ENCODE measurements around the gene MAGED4. TPM values are rescaled to one million over a fixed set of nuclear protein-coding genes. Genes with fewer than 3 reads are reported as not detected.

MAGED4 gene
- total and polyA plus RNA-seq, 2 experiments from 2014 or later, result 19.8 to 19.9 TPM

GRCh38 chrX:52216541-52216940 is 31.9 kb downstream of the MAGED4 start:
- Histone ChIP-seq H3K4me3 (no peak overlapping the region), H3K27ac (no peak overlapping the region), H3K36me3 (ENCODE audit: low read depth) (no peaks in the 10 kb centered on the region), H3K4me2 (ENCODE audit: unreplicated experiment) (no peak overlapping the region), H3K79me2 (ENCODE audit: insufficient read depth) (no peaks in the 10 kb centered on the region), H4K20me1 (ENCODE audit: insufficient read depth) (no peaks in the 10 kb centered on the region), H3F3A (ENCODE audit: insufficient read depth) (no peaks in the 10 kb centered on the region), H2AFZ (no peak overlapping the region), H3K9me3 (ENCODE audit: low read depth) (no peaks in the 10 kb centered on the region), H3K9me2 (ENCODE audit: insufficient read depth) (no peaks in the 10 kb centered on the region), H3K9ac (no peak overlapping the region), H3K4me1 (ENCODE audit: insufficient read depth) (no peaks in the 10 kb centered on the region), H3K27me3 (replicated peaks; ENCODE audit: insufficient read depth) (no peaks in the 10 kb centered on the region)
- TF ChIP-seq EZH2 (IDR thresholded peaks at IDR 0.05; ENCODE audit: insufficient read depth, poor library complexity, severe bottlenecking) (no peak), EZH2phosphoT487 (IDR thresholded peaks at IDR 0.05; ENCODE audit: insufficient read depth, low read depth) (no peak)
- 0 to 5% methylated on average over 3 of the region's 3 CpGs for WGBS, 2 experiments (ENCODE audit: low coverage in 1 of 2, low lambda C conversion rate in 2 of 2, missing lambda C conversion rate in 2 of 2)
- in situ Hi-C loops (cut with MboI), result no loop called here
- DNase-seq, result no peak

- Histone ChIP-seq H3K4me3 (no peak overlapping the region), H3K4me2 (ENCODE audit: unreplicated experiment) (no peak overlapping the region), H3K36me3 (ENCODE audit: low read depth) (no peaks in the 10 kb centered on the region), H3K9me2 (ENCODE audit: insufficient read depth) (no peaks in the 10 kb centered on the region), H3F3A (ENCODE audit: insufficient read depth) (no peaks in the 10 kb centered on the region), H3K9ac (no peak overlapping the region), H3K9me3 (ENCODE audit: low read depth) (no peaks in the 10 kb centered on the region), H4K20me1 (ENCODE audit: insufficient read depth) (no peaks in the 10 kb centered on the region), H3K27me3 (replicated peaks; ENCODE audit: insufficient read depth) (no peaks in the 10 kb centered on the region), H3K27ac (no peak overlapping the region), H2AFZ (no peak overlapping the region), H3K79me2 (ENCODE audit: insufficient read depth) (no peaks in the 10 kb centered on the region), H3K4me1 (ENCODE audit: insufficient read depth) (no peaks in the 10 kb centered on the region)
- TF ChIP-seq EZH2 (IDR thresholded peaks at IDR 0.05; ENCODE audit: insufficient read depth, poor library complexity, severe bottlenecking) (no peak), EZH2phosphoT487 (IDR thresholded peaks at IDR 0.05; ENCODE audit: insufficient read depth, low read depth) (no peak)
- in situ Hi-C loops (cut with MboI), result no loop called here
- 7 to 58% methylated on average over 2 of the region's 2 CpGs for WGBS, 2 experiments (ENCODE audit: low coverage in 1 of 2, low lambda C conversion rate in 2 of 2, missing lambda C conversion rate in 2 of 2)
- no peak for DNase-seq
Observed at GRCh38 chrX:52217494-52218160, 32.9 kb downstream of the MAGED4 start.

- no peaks in the 10 kb centered on the region for H3K9me3 ChIP-seq (ENCODE audit: low read depth)
- H3K79me2 ChIP-seq (ENCODE audit: insufficient read depth), result no peaks in the 10 kb centered on the region
- no peak overlapping the region for H2AFZ ChIP-seq
- H3K9ac ChIP-seq, result no peak overlapping the region
- no peaks in the 10 kb centered on the region for H4K20me1 ChIP-seq (ENCODE audit: insufficient read depth)
- TF ChIP-seq EZH2phosphoT487 (IDR thresholded peaks at IDR 0.05; ENCODE audit: insufficient read depth, low read depth) (no peak), EZH2 (IDR thresholded peaks at IDR 0.05; ENCODE audit: insufficient read depth, poor library complexity, severe bottlenecking) (no peak)
- no peaks in the 10 kb centered on the region for H3F3A ChIP-seq (ENCODE audit: insufficient read depth)
- H3K4me3 ChIP-seq, result no peak overlapping the region
- no peak overlapping the region for H3K4me2 ChIP-seq (ENCODE audit: unreplicated experiment)
- H3K36me3 ChIP-seq (ENCODE audit: low read depth), result no peaks in the 10 kb centered on the region
- DNase-seq, result no peak
- H3K27ac ChIP-seq, result no peak overlapping the region
- no peaks in the 10 kb centered on the region for H3K9me2 ChIP-seq (ENCODE audit: insufficient read depth)
- H3K4me1 ChIP-seq (ENCODE audit: insufficient read depth), result no peaks in the 10 kb centered on the region
- no peaks in the 10 kb centered on the region for H3K27me3 ChIP-seq (replicated peaks; ENCODE audit: insufficient read depth)
- in situ Hi-C loops (cut with MboI), result no loop called here
Observed at GRCh38 chrX:52220936-52221335, 36.2 kb downstream of the MAGED4 start.

Small RNAs within 50 kb of the gene (small RNA-seq; reads per million reads assigned to genes)
- not detected for gene SNORA11D (ENCODE audit: low read depth, low replicate concordance)

Other genes with a start within 250 kb of the MAGED4 start
- 5.8 and 32.9 TPM in 2 replicates for gene MAGED4B, start 115.7 kb upstream of the MAGED4 start, total RNA-seq (2014; rRNA removed; shearing (Covaris generic))
- gene MAGED4B, start 115.7 kb upstream of the MAGED4 start, polyA plus RNA-seq (2016; fragmentation: Nextera tagmentation; extraction: Ambion mirVana), result 56.5 and 64.0 TPM in 2 replicates
- not detected in 2 replicates for gene XAGE2, start 184.1 kb downstream of the MAGED4 start, total RNA-seq (2014; rRNA removed; shearing (Covaris generic))
- gene XAGE2, start 184.1 kb downstream of the MAGED4 start, polyA plus RNA-seq (2016; fragmentation: Nextera tagmentation; extraction: Ambion mirVana), result not detected in 2 replicates